Upper lobe of right lung (tissue), 1 donor: ENCODE data around the gene ZSCAN4. TPM values are rescaled to one million over a fixed set of nuclear protein-coding genes. Genes with fewer than 3 reads are reported as not detected.

Experiments used
- ATAC-seq: fragments of 200-7000 bp; cut with Tn5 transposase; one replicate; pipeline ENCODE4 v1.9.1; 2020; ENCODE audit warnings: mild to moderate bottlenecking, moderate library complexity
- DNase-seq: peaks from one replicate; pipeline ENCODE4 v3.0.0-alpha.2; 2020
- H3K27ac ChIP-seq: fragments of 200-600 bp; one replicate; pipeline ENCODE4 v1.8.0; 2022
- H3K27me3 ChIP-seq: fragments of 200-600 bp; one replicate; pipeline ENCODE4 v1.8.0; 2022; ENCODE audit warnings: mild to moderate bottlenecking
- H3K36me3 ChIP-seq: fragments of 200-600 bp; one replicate; pipeline ENCODE4 v1.8.0; 2022
- H3K4me1 ChIP-seq: fragments of 200-600 bp; one replicate; pipeline ENCODE4 v1.8.0; 2022
- H3K4me3 ChIP-seq: fragments of 200-600 bp; one replicate; pipeline ENCODE4 v1.8.0; 2022; ENCODE audit warnings: mild to moderate bottlenecking
- H3K9me3 ChIP-seq: fragments of 200-600 bp; one replicate; pipeline ENCODE4 v1.8.0; 2022
- intact Hi-C: fragments of 100-400 bp; cut with DNase I; formaldehyde crosslinking; loops from one replicate; pipeline ENCODE4 v1.11.0; 2022
- total RNA-seq: library from RNA; stranded (reverse); fragmentation: NEBNext Ultra II Directional; extraction: Animal tissue kit (Norgen Biotek cat#: 25700); gene quantifications from one replicate; pipeline ENCODE4 v1.2.1, GENCODE V29; 2021
- TF ChIP-seq, protein P1 (sequence below): fragments of 200-600 bp; IDR thresholded peaks from one replicate; pipeline ENCODE4 v1.8.0; 2022; ENCODE audit warnings: antibody characterized with exemption
- donor health status: DM: no; HTN: yes; CAD: no; lungs with severe emphysema.

Gene ZSCAN4
- total RNA-seq, 1 donor from 2014 or later: not detected

DNA sequence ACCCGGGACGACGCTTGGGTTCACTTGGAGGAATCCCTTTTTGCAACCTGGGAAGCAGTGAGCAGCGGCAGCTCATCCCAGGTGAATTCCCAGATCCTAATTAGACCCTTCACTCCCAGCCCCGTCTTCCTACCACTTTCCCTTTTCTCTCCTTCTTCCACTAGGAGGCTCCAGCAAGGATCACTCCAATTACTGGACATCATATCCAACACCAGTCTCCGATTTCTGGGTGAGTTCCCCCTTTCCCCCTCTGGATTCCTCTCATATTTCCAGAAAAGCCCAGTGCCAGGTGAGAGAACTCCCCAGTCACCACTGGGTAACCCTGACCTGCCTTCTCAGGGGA lies 17.1 kb upstream of the ZSCAN4 start:
- TF ChIP-seq, protein P1, sequence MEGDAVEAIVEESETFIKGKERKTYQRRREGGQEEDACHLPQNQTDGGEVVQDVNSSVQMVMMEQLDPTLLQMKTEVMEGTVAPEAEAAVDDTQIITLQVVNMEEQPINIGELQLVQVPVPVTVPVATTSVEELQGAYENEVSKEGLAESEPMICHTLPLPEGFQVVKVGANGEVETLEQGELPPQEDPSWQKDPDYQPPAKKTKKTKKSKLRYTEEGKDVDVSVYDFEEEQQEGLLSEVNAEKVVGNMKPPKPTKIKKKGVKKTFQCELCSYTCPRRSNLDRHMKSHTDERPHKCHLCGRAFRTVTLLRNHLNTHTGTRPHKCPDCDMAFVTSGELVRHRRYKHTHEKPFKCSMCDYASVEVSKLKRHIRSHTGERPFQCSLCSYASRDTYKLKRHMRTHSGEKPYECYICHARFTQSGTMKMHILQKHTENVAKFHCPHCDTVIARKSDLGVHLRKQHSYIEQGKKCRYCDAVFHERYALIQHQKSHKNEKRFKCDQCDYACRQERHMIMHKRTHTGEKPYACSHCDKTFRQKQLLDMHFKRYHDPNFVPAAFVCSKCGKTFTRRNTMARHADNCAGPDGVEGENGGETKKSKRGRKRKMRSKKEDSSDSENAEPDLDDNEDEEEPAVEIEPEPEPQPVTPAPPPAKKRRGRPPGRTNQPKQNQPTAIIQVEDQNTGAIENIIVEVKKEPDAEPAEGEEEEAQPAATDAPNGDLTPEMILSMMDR: no peak
- Histone ChIP-seq H3K9me3 (no peaks in the 10 kb centered on the region), H3K36me3 (no peaks in the 10 kb centered on the region), H3K27ac (no peak overlapping the region), H3K4me1 (no peaks in the 10 kb centered on the region), H3K4me3 (peak overlapping the region; percentile 11), H3K27me3 (no peaks in the 10 kb centered on the region)
- no peak for ATAC-seq
- DNase-seq: no peak
- intact Hi-C loops: no loop called here

DNA sequence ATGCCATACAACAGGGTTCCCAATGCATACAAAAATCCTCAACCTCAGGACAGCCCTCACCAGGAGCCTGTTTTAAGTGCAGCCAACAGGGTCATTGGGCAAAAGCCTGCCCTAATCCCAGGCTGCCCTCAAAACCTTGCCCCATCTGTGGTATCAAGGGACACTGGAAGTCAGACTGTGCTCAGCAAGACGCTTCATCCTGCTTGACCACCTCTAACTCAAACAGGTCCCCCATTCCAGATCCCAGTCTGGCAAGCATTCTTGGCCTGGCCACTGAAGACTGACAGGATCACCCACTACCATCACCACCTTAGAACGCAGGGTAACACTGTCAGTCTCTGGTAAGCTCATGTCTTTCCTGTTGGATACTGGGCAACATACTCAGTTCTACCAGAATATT lies 15.0 kb upstream of the ZSCAN4 start:
- Histone ChIP-seq H3K36me3 (no peaks in the 10 kb centered on the region), H3K4me3 (no peak overlapping the region), H3K27me3 (no peaks in the 10 kb centered on the region), H3K4me1 (no peaks in the 10 kb centered on the region), H3K27ac (no peak overlapping the region), H3K9me3 (no peaks in the 10 kb centered on the region)
- intact Hi-C loops: no loop called here
- no peak for ATAC-seq
- TF ChIP-seq, protein P1: no peak
- no peak for DNase-seq

DNA sequence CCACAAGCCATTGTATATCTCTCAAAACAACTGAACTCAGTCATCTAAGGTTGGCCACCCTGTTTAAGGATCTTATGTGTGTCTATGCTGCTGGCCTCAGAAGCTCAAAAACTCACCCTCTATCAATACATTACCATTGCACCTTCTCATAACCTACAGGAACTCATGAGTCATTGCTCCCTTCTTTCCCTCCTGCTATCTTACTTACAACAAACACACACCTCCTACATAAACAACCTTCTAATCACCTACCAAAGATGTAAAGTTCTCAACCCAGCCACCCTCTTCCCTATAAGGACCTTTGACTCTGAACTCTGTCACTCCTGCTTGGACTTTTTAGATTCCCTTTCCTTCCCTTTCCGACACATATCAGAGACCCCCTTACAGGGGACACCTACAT lies 13.3 kb upstream of the ZSCAN4 start:
- Histone ChIP-seq H3K27me3 (no peaks in the 10 kb centered on the region), H3K9me3 (no peaks in the 10 kb centered on the region), H3K27ac (no peak overlapping the region), H3K4me1 (no peaks in the 10 kb centered on the region), H3K36me3 (no peaks in the 10 kb centered on the region), H3K4me3 (no peak overlapping the region)
- TF ChIP-seq, protein P1: no peak
- DNase-seq (no peak), ATAC-seq (no peak)
- intact Hi-C loops: no loop called here

DNA sequence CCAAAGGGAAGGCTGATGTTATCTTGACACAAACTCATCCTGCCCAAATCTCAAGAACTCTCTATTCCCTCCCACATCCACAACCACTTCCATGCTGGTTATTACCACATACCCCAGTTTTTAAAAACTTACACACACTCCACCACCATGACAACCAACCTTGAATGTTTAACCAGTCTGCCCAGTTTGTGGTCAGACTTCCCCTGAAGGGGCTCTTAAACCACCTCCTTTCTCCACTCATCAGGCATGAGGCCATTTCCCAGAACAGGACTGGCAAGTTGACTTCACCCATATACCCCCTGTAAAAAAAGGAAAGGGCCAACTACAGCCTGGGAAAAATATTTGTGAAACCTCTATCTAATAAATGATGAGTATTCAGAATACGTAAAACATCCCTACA lies 12.4 kb upstream of the ZSCAN4 start:
- no peak for ATAC-seq
- intact Hi-C loops: no loop called here
- H3K9me3 ChIP-seq: no peaks in the 10 kb centered on the region
- H3K4me1 ChIP-seq: no peaks in the 10 kb centered on the region
- no peak for DNase-seq
- H3K4me3 ChIP-seq: no peak overlapping the region
- H3K27ac ChIP-seq: no peak overlapping the region
- H3K36me3 ChIP-seq: no peaks in the 10 kb centered on the region
- no peaks in the 10 kb centered on the region for H3K27me3 ChIP-seq
- TF ChIP-seq, protein P1: no peak

GRCh38 chr19:57664269-57665127 lies 4.2 kb upstream of the ZSCAN4 start:
- no peaks in the 10 kb centered on the region for H3K9me3 ChIP-seq
- H3K36me3 ChIP-seq: no peaks in the 10 kb centered on the region
- H3K27me3 ChIP-seq: peaks cover 10% of the 10 kb centered on the region
- ATAC-seq (peak; percentile 78), DNase-seq (peak; percentile 65)
- peak overlapping the region; percentile 53 for H3K4me3 ChIP-seq
- TF ChIP-seq, protein P1: no peak
- intact Hi-C loops: no loop called here
- peak overlapping the region; percentile 59 for H3K27ac ChIP-seq
- no peaks in the 10 kb centered on the region for H3K4me1 ChIP-seq
